ENCODE measurements around the gene SUSD4. TPM values are rescaled to one million over a fixed set of nuclear protein-coding genes. Genes with fewer than 3 reads are reported as not detected.

The SUSD4 gene
- total and polyA plus RNA-seq, 9 donors, result 23.0 to 80.5 (median 36.6) TPM

- Histone ChIP-seq H3K27me3 (no peaks in the 10 kb centered on the region), H3K9me3 (no peaks in the 10 kb centered on the region), H3K4me1 (ENCODE audit: insufficient read depth) (no peaks in the 10 kb centered on the region), H3K4me3 (no peak overlapping the region), H3K36me3 (no peaks in the 10 kb centered on the region), H3K27ac (no peak overlapping the region)
- TF ChIP-seq POLR2A (IDR thresholded peaks at IDR 0.05), result no peak
- no peak for TF ChIP-seq CTCF (IDR thresholded peaks at IDR 0.05)
- no peak for DNase-seq
- intact Hi-C loops (cut with DNase I), result no loop called here
- 88 to 91% (median 91%) methylated on average over 3 of the region's 3 CpGs for WGBS, 3 donors
These were observed 104.5 kb downstream of the SUSD4 start for GRCh38 chr1:223259462-223259861.

- Histone ChIP-seq H3K36me3 (no peaks in the 10 kb centered on the region), H3K4me3 (no peak overlapping the region), H3K27me3 (no peaks in the 10 kb centered on the region), H3K9me3 (no peaks in the 10 kb centered on the region), H3K4me1 (ENCODE audit: insufficient read depth) (no peaks in the 10 kb centered on the region), H3K27ac (no peak overlapping the region)
- TF ChIP-seq POLR2A (IDR thresholded peaks at IDR 0.05) (no peak), CTCF (IDR thresholded peaks at IDR 0.05) (no peak), EP300 (IDR thresholded peaks at IDR 0.05) (no peak)
- WGBS, 3 donors, result 33 to 37% (median 36%) methylated on average over 6 of the region's 6 CpGs
- DNase-seq, result peak in 2 of 5 donors; percentile 48 to 62
- intact Hi-C loops (cut with DNase I), result no loop called here
These were observed 105.2 kb downstream of the SUSD4 start for GRCh38 chr1:223258751-223259198.

- H3K4me3 ChIP-seq, result no peak overlapping the region
- no peak for DNase-seq
- no peaks in the 10 kb centered on the region for H3K27me3 ChIP-seq
- no peaks in the 10 kb centered on the region for H3K36me3 ChIP-seq
- H3K27ac ChIP-seq, result no peak overlapping the region
- TF ChIP-seq EP300 (IDR thresholded peaks at IDR 0.05) (no peak), CTCF (IDR thresholded peaks at IDR 0.05) (no peak), POLR2A (IDR thresholded peaks at IDR 0.05) (no peak)
- H3K9me3 ChIP-seq, result no peaks in the 10 kb centered on the region
- 89 to 91% (median 89%) methylated on average over 8 of the region's 8 CpGs for WGBS, 3 donors
- intact Hi-C loops (cut with DNase I), result no loop called here
- H3K4me1 ChIP-seq (ENCODE audit: insufficient read depth), result no peaks in the 10 kb centered on the region
These were observed 106.0 kb downstream of the SUSD4 start for GRCh38 chr1:223257856-223258550.

- WGBS, 3 donors, result 94 to 98% (median 95%) methylated on average over 3 of the region's 3 CpGs
- intact Hi-C loops (cut with DNase I), result no loop called here
- no peaks in the 10 kb centered on the region for H3K4me1 ChIP-seq (ENCODE audit: insufficient read depth)
These were observed 107.9 kb downstream of the SUSD4 start for GRCh38 chr1:223256034-223256433.

More at GRCh38 chr1:223256034-223256433, 107.9 kb downstream of the SUSD4 start:
- H3K36me3 ChIP-seq, result no peaks in the 10 kb centered on the region
- no peaks in the 10 kb centered on the region for H3K27me3 ChIP-seq
- no peaks in the 10 kb centered on the region for H3K9me3 ChIP-seq
- no peak overlapping the region for H3K27ac ChIP-seq
- DNase-seq, result no peak
- TF ChIP-seq CTCF (IDR thresholded peaks at IDR 0.05), result no peak
- no peak for TF ChIP-seq EP300 (IDR thresholded peaks at IDR 0.05)
- no peak for TF ChIP-seq POLR2A (IDR thresholded peaks at IDR 0.05)
- no peak overlapping the region for H3K4me3 ChIP-seq
